H1 (cell line): ENCODE results near the gene ACOX1. TPM values are rescaled to one million over a fixed set of nuclear protein-coding genes. Genes with fewer than 3 reads are reported as not detected.

Source experiments
- BRCA1 ChIP-seq: IDR thresholded peaks from 2 replicates; pipeline ENCODE4 v1.6.1; 2012; ENCODE audit warnings: low read depth, low read length, improper control_type of control experiment
- CHD1 ChIP-seq: IDR thresholded peaks from 2 replicates; pipeline ENCODE4 v1.6.1; 2012; ENCODE audit warnings: low read depth, low read length, improper control_type of control experiment
- CREB1 ChIP-seq: IDR thresholded peaks from 2 replicates; pipeline ENCODE4 v1.6.1; 2012; ENCODE audit warnings: inconsistent platforms
- CTCF ChIP-seq, 3 experiments: IDR thresholded peaks; 1 replicate in 2 of 3; 2 replicates in 1 of 3; pipeline versions ENCODE4 v1.5.1 to v1.6.1; 2011; ENCODE audit warnings: low read length in 3 of 3, mild to moderate bottlenecking in 3 of 3, inconsistent platforms in 2 of 3, low read depth in 1 of 3, moderate library complexity in 1 of 3; ENCODE audit not compliant: insufficient read depth in 1 of 3; ENCODE audit errors: control extremely low read depth in 1 of 3
- EZH2 ChIP-seq: fragments of 200-600 bp; sonication (generic); IDR thresholded peaks from 2 replicates; pipeline ENCODE4 v1.7.1; 2012; ENCODE audit warnings: low read depth, mild to moderate bottlenecking, moderate library complexity, low read length, inconsistent platforms; ENCODE audit not compliant: severe bottlenecking
- GABPA ChIP-seq: IDR thresholded peaks from 2 replicates; pipeline ENCODE4 v1.6.1; 2011; ENCODE audit warnings: mild to moderate bottlenecking, low read length, moderate library complexity, borderline replicate concordance; ENCODE audit not compliant: insufficient read depth
- HDAC2 ChIP-seq, 2 experiments: fragments of 300-600 bp in 1 of 2; sonication (generic) in 1 of 2; IDR thresholded peaks; 2 replicates each; pipeline ENCODE4 v1.6.1; 2011 to 2012; ENCODE audit warnings: low read depth in 2 of 2, low read length in 2 of 2, mild to moderate bottlenecking in 2 of 2, moderate library complexity in 2 of 2, borderline replicate concordance in 1 of 2, inconsistent platforms in 1 of 2
- KDM4A ChIP-seq: IDR thresholded peaks from one replicate; pipeline ENCODE4 v1.7.1; 2012; ENCODE audit warnings: low read depth, mild to moderate bottlenecking, moderate library complexity, low read length, inconsistent platforms; ENCODE audit not compliant: severe bottlenecking
- NRF1 ChIP-seq: IDR thresholded peaks from 2 replicates; pipeline ENCODE4 v1.6.1; 2011; ENCODE audit warnings: mild to moderate bottlenecking, low read depth, low read length, improper control_type of control experiment
- PHF8 ChIP-seq: fragments of 200-600 bp; sonication (generic); conservative IDR thresholded peaks from 2 replicates; pipeline ENCODE4 v1.7.1; 2012; ENCODE audit warnings: low read depth, mild to moderate bottlenecking, inconsistent platforms, low read length, moderate library complexity
- POLR2A ChIP-seq, 2 experiments: IDR thresholded peaks; 1 replicate in 1 of 2; 2 replicates in 1 of 2; pipeline ENCODE4 v1.6.1; 2011; ENCODE audit warnings: low read depth in 2 of 2, low read length in 2 of 2, mild to moderate bottlenecking in 2 of 2; ENCODE audit errors: control extremely low read depth in 1 of 2
- POLR2AphosphoS5 ChIP-seq: IDR thresholded peaks from 2 replicates; pipeline ENCODE4 v1.6.1; 2011; ENCODE audit warnings: low read depth, low read length
- RAD21 ChIP-seq, 2 experiments: IDR thresholded peaks in 1 of 2; conservative IDR thresholded peaks in 1 of 2; 2 replicates each; pipeline ENCODE4 v1.6.1; 2011; ENCODE audit warnings: low read depth in 2 of 2, low read length in 2 of 2, improper control_type of control experiment in 1 of 2, inconsistent platforms in 1 of 2, mild to moderate bottlenecking in 1 of 2, moderate library complexity in 1 of 2
- SIN3A ChIP-seq, 2 experiments: IDR thresholded peaks in 1 of 2; conservative IDR thresholded peaks in 1 of 2; 2 replicates each; pipeline ENCODE4 v1.6.1; 2011 to 2012; ENCODE audit warnings: low read length in 2 of 2, improper control_type of control experiment in 1 of 2, low read depth in 1 of 2, mild to moderate bottlenecking in 1 of 2
- SIX5 ChIP-seq: IDR thresholded peaks from 2 replicates; pipeline ENCODE4 v1.6.1; 2011; ENCODE audit warnings: mild to moderate bottlenecking, low read depth, low read length
- SP1 ChIP-seq: IDR thresholded peaks from 2 replicates; pipeline ENCODE4 v1.6.1; 2011; ENCODE audit warnings: low read depth, low read length
- SUZ12 ChIP-seq: fragments of 200-600 bp; sonication (generic); IDR thresholded peaks from 2 replicates; pipeline ENCODE4 v1.6.1; 2012; ENCODE audit warnings: mild to moderate bottlenecking, inconsistent platforms, low read length, moderate library complexity, mixed read lengths
- TEAD4 ChIP-seq: IDR thresholded peaks from 2 replicates; pipeline ENCODE4 v1.6.1; 2012; ENCODE audit warnings: low read depth, low read length, inconsistent platforms, mixed read lengths
- YY1 ChIP-seq: IDR thresholded peaks from 2 replicates; pipeline ENCODE4 v1.6.1; 2011; ENCODE audit warnings: low read depth, mild to moderate bottlenecking, low read length
- polyA plus RNA-seq, 7 experiments: library from polyadenylated mRNA; depleted of rRNA in 3 of 7; stranded (reverse) in 5 of 7; unstranded in 2 of 7; fragments of >200 nt in 5 of 7; fragments of 200-250 nt in 2 of 7; gene quantifications; 1 replicate in 5 of 7; 2 replicates in 1 of 7; 4 replicates in 1 of 7; pipeline versions ENCODE4 v1.2.1 to v1.2.3, GENCODE V29; 2011 to 2013; ENCODE audit warnings: missing spikeins in 2 of 7, mixed read lengths in 2 of 7
- total RNA-seq: library from RNA; stranded (reverse); fragmentation: NEBNext Ultra II Directional; extraction: Animal tissue kit (Norgen Biotek cat#: 25700); gene quantifications from 2 replicates; pipeline ENCODE4 v1.2.1, GENCODE V29; 2021
- TF ChIP-seq, protein P1 (sequence below): IDR thresholded peaks from 2 replicates; pipeline ENCODE4 v1.6.1; 2011; ENCODE audit warnings: low read depth, mild to moderate bottlenecking, low read length; ENCODE audit not compliant: insufficient read depth

Gene ACOX1
- total and polyA plus RNA-seq, 2 of the 8 experiments (the other 6 are each of a cell fraction or from before 2014, with no cell fraction given) = 10.5 to 30.4 TPM

GRCh38 chr17:75895370-75896155, 83.4 kb downstream of the ACOX1 start (continued):
- no peak for TF ChIP-seq SP1
- TF ChIP-seq POLR2A (IDR thresholded peaks at IDR 0.05; ENCODE audit: control extremely low read depth in 1 of 2, low read depth in 2 of 2, low read length in 2 of 2) = no peak
- TF ChIP-seq BRCA1 = no peak
- peak; percentile 23 to 25; a peak in 2 of 4 replicates for TF ChIP-seq RAD21 (IDR thresholded peaks at IDR 0.05 in 1 of 2, conservative IDR thresholded peaks at IDR 0.05 in 1 of 2; ENCODE audit: low read depth in 2 of 2, low read length in 2 of 2)
- TF ChIP-seq CREB1 = no peak
- no peak for TF ChIP-seq SIX5
- no peak for TF ChIP-seq CHD1
- no peak for TF ChIP-seq NRF1
- TF ChIP-seq, protein P1, sequence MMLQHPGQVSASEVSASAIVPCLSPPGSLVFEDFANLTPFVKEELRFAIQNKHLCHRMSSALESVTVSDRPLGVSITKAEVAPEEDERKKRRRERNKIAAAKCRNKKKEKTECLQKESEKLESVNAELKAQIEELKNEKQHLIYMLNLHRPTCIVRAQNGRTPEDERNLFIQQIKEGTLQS = no peak
- TF ChIP-seq TEAD4 = peak; percentile 45; the same call in 1 of the 2 replicates
- no peak for TF ChIP-seq EZH2
- TF ChIP-seq POLR2AphosphoS5 = peak; percentile 31; the same call in 1 of the 2 replicates
- no peak for TF ChIP-seq GABPA
- TF ChIP-seq PHF8 = no peak
- no peak for TF ChIP-seq HDAC2 (IDR thresholded peaks at IDR 0.05; ENCODE audit: borderline replicate concordance in 1 of 2, low read depth in 2 of 2, low read length in 2 of 2)
- peak; percentile 2; the same call in 1 of the 2 replicates for TF ChIP-seq YY1
- no peak for TF ChIP-seq SIN3A (conservative IDR thresholded peaks at IDR 0.05 in 1 of 2, IDR thresholded peaks at IDR 0.05 in 1 of 2; ENCODE audit: low read depth in 1 of 2, low read length in 2 of 2)
- TF ChIP-seq KDM4A = no peak
- peak; percentile 49 to 71 (median 70) for TF ChIP-seq CTCF (IDR thresholded peaks at IDR 0.05; ENCODE audit: control extremely low read depth in 1 of 3, insufficient read depth in 1 of 3, low read depth in 1 of 3, low read length in 3 of 3)
- no peak for TF ChIP-seq SUZ12
